Activated naive CD8-positive, alpha-beta T cell treated with anti-CD3 and anti-CD28 coated beads, Interleukin-2, amount 10 ng/mL, durations not matched to agents 7 days and 5 days (primary cell): Measurements from ENCODE around the gene KIAA0513. TPM values are rescaled to one million over a fixed set of nuclear protein-coding genes. Genes with fewer than 3 reads are reported as not detected.

ENCODE experiments used
- ATAC-seq: fragments of 150-1000 bp; cut with Tn5 transposase; one replicate; pipeline ENCODE4 v1.10.0; 2021; ENCODE audit warnings: low read depth, moderate library complexity
- POLR2A ChIA-PET: fragments of 350-600 bp; sonication (Branson Sonifier 250); formaldehyde crosslinking; loops from one replicate; lab custom pipeline; 2021; ENCODE audit warnings: antibody characterized with exemption; lab: Charles Lee
- DNase-seq: peaks from one replicate; pipeline ENCODE4 v3.0.0; 2021
- H3K27ac Mint-ChIP-seq: one replicate; pipeline ENCODE4 v1.8.0; 2022; ENCODE audit warnings: mild to moderate bottlenecking, mixed read lengths
- H3K27me3 Mint-ChIP-seq: one replicate; pipeline ENCODE4 v1.8.0; 2022; ENCODE audit warnings: mild to moderate bottlenecking, moderate library complexity, mixed read lengths
- H3K36me3 Mint-ChIP-seq: one replicate; pipeline ENCODE4 v1.8.0; 2021; ENCODE audit warnings: mild to moderate bottlenecking, mixed read lengths
- H3K4me1 Mint-ChIP-seq: one replicate; pipeline ENCODE4 v1.8.0; 2021; ENCODE audit warnings: mixed read lengths
- H3K4me3 Mint-ChIP-seq: one replicate; pipeline ENCODE4 v1.8.0; 2022; ENCODE audit warnings: mild to moderate bottlenecking, moderate library complexity, mixed read lengths
- H3K9me3 Mint-ChIP-seq: one replicate; pipeline ENCODE4 v1.8.0; 2021; ENCODE audit warnings: mixed read lengths
- total RNA-seq, 2 experiments: library from RNA; stranded (reverse); gene quantifications; one replicate each; pipeline ENCODE4 v1.2.3, GENCODE V29; 2021

KIAA0513 gene
- total RNA-seq, 2 experiments from 2014 or later: 11.6 to 13.9 TPM

DNA sequence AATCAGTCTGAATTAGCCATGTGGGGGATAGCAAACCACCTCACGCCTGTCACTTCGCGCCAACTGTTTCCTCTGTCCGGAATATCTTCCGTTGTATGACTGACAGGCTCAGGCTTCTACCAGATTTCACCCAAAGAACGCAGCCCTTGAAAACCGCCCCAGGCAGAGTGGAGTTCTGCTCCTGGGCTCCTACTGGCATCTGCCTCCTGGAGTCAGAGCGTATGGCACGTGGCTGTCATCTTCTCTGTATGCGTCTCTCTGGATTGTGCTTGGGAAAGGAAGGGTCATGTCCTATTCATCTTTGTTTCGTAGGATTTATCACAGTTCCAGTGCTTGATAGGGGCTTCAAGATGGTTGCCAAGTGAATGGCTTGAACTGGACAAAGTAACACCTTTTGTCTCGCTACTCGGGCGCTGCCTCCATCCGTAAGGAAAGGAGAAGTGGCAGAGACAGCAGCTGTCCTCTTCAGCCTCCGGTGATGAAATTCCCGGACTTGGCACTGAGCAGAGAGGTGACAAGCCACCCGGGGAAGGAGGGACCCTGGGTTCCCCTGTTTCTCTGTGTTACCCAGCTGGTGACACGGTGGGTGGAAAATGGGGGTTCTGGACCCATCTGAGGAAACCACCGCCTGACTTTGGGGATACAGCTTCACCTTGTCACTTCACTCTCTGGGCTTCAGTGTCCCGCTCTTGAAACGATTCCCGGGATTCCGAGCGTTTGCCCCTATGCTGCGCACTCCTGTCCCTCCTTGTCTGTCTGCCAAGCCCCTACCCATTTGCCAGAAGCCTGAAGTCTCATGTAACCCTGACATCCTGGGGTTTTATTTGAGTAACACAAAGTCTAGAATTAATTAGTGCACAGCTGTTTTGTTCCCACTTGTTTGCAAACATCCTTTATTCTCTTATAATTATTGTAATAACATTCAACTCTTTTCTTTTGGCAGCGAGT is 13.9 kb downstream of the KIAA0513 start:
- Mint-ChIP-seq H3K27me3 (no peaks in the 10 kb centered on the region), H3K9me3 (no peaks in the 10 kb centered on the region), H3K36me3 (no peaks in the 10 kb centered on the region), H3K4me3 (no peak overlapping the region), H3K27ac (no peak overlapping the region), H3K4me1 (no peaks in the 10 kb centered on the region)
- ATAC-seq: no peak
- DNase-seq: no peak
- POLR2A ChIA-PET: no interaction called here

DNA sequence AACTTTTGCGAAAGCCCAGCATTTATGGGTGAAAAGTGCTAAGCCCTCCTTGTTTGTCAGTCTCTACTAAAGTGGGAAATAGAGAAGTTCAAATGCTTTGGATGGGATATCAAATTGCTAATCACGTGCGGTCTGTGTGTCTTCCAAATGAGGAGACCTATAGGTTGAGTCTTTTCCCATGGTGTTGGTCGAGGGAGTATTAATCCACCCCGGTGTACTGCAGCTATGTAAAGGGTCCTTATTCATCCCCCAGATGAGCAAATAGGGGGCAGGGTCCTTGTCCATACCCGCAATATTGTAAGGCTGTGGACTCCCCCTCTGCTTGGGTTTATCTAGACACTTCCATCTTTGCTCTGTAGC is 14.6 kb downstream of the KIAA0513 start:
- DNase-seq (no peak), ATAC-seq (no peak)
- POLR2A ChIA-PET: no interaction called here
- no peaks in the 10 kb centered on the region for H3K27me3 Mint-ChIP-seq
- H3K27ac Mint-ChIP-seq: no peak overlapping the region
- H3K4me3 Mint-ChIP-seq: no peak overlapping the region
- peaks cover 2% of the 10 kb centered on the region for H3K36me3 Mint-ChIP-seq
- no peaks in the 10 kb centered on the region for H3K9me3 Mint-ChIP-seq
- H3K4me1 Mint-ChIP-seq: peaks cover 6% of the 10 kb centered on the region

DNA sequence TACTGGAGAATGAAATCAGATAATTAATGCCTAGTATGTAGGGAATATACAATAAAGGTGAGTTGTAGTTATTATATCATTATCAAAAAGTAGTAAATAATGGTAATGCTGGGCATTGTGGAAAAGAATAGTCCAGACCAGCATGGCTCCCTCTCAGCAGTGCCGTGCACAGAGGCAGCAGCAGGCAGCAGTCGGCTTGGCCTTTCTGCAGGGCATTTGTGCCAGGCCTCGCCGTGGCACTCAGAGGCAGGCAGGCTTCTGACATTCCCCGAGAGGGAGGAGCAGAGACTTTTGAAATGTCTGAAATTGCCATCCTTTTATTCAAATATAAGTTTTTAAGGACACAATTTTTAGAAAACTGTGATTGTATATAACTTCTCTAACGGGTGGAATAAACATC is 15.0 kb downstream of the KIAA0513 start:
- no peaks in the 10 kb centered on the region for H3K9me3 Mint-ChIP-seq
- H3K27ac Mint-ChIP-seq: no peak overlapping the region

DNA sequence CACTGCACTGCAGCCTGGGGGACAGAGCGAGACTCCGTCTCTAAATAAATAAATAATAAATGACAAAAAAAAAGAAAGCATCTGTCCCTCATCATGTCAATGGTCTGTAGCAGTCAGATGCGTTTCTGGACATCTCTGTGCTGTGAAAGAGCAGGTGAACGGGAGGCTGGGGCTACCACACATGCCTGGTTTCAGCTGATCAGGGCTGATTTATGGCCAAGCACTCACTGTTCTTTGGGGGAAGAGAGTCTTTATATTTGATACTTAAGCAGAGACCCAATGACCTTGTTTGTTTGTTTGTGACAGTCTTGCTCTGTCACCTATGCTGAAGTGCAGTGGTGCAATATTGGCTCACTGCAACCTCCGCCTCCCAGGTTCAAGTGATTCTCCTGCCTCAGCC is 17.5 kb downstream of the KIAA0513 start:
- ATAC-seq (no peak), DNase-seq (no peak)
- POLR2A ChIA-PET: no interaction called here
- H3K9me3 Mint-ChIP-seq: no peaks in the 10 kb centered on the region
- H3K4me1 Mint-ChIP-seq: peaks cover 10% of the 10 kb centered on the region
- no peaks in the 10 kb centered on the region for H3K27me3 Mint-ChIP-seq
- no peak overlapping the region for H3K27ac Mint-ChIP-seq
- H3K4me3 Mint-ChIP-seq: no peak overlapping the region
- peaks cover 2% of the 10 kb centered on the region for H3K36me3 Mint-ChIP-seq

More for the DNA sequence above, 15.0 kb downstream of the KIAA0513 start:
- peaks cover 7% of the 10 kb centered on the region for H3K4me1 Mint-ChIP-seq
- DNase-seq: no peak
- peaks cover 2% of the 10 kb centered on the region for H3K36me3 Mint-ChIP-seq
- H3K27me3 Mint-ChIP-seq: no peaks in the 10 kb centered on the region
- ATAC-seq: no peak
- H3K4me3 Mint-ChIP-seq: no peak overlapping the region
- POLR2A ChIA-PET: no interaction called here

DNA sequence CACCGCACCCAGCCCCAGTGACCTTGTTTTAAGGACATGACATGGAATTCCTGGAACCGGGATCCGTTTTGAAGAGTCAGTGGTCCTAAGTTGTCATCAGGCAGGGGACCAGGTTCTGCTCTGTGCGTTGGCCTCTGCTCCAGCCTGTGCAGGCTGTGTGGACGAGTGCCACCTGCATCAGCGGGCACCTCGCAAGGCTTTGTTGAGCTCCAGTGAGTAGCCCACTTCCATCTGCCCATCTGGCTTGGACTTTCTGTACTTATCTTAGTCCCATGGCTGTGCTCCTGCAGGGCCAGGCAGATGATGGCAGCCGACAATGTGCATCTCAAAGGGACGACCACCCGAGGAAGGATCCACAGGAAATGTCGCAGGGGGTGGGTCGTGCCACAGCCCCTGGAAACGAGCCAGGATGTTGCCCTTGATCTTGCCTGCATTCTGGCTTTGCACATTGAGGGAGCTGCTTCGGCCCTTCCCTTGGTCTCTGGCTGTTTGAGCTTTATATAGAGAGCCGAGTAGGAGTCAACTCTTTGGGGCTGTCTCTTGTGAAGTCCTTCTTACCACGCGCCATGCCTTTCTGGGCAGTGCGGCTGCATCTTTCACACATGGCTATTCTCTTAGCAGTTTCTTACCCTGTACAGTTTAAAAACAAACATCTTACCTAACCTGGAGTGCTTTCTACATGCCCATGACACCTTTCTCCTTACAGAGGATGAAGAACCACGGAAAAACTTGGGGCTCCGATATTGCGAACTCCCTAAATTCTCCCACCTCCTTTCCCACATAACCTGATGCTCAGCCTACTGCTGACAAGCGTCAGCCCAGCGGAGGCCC is 18.3 kb downstream of the KIAA0513 start:
- no peaks in the 10 kb centered on the region for H3K27me3 Mint-ChIP-seq
- POLR2A ChIA-PET: interaction anchor here (2.0 to 2.7 kb wide), 2 partner anchors 10 to 18 kb away, joined by 10 to 12 read pairs; partner anchors contain the start of gene KIAA0513
- H3K36me3 Mint-ChIP-seq: peaks cover 2% of the 10 kb centered on the region
- no peak for ATAC-seq
- DNase-seq: no peak
- no peaks in the 10 kb centered on the region for H3K9me3 Mint-ChIP-seq
- no peak overlapping the region for H3K4me3 Mint-ChIP-seq
- H3K27ac Mint-ChIP-seq: no peak overlapping the region
- peaks cover 10% of the 10 kb centered on the region for H3K4me1 Mint-ChIP-seq

DNA sequence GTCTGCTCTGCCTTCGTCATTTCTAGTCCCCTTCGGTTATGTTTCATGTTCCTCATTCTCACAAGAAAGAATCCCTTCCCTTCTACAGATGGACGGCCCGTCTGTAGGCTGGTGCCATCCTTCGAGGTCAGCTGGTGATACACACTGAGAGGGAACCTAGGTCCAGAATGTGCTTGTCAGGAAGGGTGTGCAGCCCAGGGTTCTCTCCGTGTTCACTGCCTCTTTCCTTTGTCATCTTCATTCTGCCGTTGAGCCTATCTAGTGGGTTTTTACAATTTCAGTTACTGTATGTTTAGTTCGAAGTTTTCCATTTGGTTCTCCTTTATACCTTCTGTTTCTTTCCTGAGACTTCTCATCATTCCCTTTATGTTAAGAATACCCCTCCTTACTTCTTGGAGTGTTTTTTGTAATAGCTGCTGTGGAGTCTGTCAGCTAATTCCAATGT is 18.9 kb downstream of the KIAA0513 start:
- ATAC-seq (no peak), DNase-seq (no peak)
- no peaks in the 10 kb centered on the region for H3K27me3 Mint-ChIP-seq
- no peak overlapping the region for H3K27ac Mint-ChIP-seq
- peaks cover 2% of the 10 kb centered on the region for H3K36me3 Mint-ChIP-seq
- no peaks in the 10 kb centered on the region for H3K9me3 Mint-ChIP-seq
- peaks cover 10% of the 10 kb centered on the region for H3K4me1 Mint-ChIP-seq
- POLR2A ChIA-PET: interaction anchor here (2.0 to 2.7 kb wide), 2 partner anchors 9 to 19 kb away, joined by 10 to 12 read pairs; partner anchors contain the start of gene KIAA0513
- H3K4me3 Mint-ChIP-seq: no peak overlapping the region

DNA sequence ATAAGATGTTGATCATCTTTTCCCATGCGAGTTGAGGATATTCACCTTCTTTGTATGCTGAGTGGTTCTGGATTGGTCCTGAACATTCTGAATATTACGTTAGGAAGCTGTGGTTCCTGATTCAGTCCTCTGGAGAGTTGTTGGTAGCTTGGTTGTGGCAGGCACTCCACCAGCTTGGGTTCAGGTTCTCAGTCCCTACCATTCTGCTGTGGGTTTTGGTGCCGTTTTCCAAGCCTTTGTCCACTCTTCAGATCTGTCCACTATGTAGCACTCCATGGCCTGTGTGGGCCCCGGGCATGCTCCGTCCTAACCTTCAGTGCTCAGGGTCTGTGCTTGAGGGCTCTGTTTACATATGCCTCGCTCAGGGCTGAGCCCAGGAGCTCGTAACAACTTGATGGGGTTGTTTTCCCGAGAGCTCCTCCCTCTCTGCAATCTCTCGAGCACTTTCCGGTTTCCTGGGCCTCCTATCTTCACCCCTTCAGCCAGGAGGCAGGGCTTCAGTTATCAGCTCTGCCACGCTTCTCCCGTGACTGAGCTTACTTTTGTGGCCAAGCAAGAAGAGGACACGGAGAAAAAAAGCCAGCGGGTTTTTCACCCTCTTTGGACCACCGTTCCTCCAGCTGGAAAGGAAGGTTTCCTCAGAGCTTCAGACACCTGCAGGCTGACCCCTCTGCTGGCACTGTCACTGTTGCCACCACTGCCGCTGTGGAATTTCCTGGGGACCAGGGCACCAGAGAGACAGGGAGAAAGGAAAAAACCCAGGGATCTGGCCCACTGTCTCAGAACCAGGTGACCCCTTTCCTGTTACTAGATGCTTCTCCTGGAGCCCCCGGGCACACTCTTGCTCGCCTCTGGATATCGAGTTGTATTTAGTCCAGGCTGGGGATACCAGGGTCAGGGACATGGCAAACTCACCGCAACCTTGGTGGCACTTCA is 19.6 kb downstream of the KIAA0513 start:
- H3K36me3 Mint-ChIP-seq: peaks cover 2% of the 10 kb centered on the region
- peak overlapping the region; percentile 75 for H3K27ac Mint-ChIP-seq
- ATAC-seq (peak; percentile 83), DNase-seq (no peak)
- H3K4me1 Mint-ChIP-seq: peaks cover 10% of the 10 kb centered on the region
- POLR2A ChIA-PET: interaction anchor here (2.0 to 2.7 kb wide), 2 partner anchors 9 to 19 kb away, joined by 10 to 12 read pairs; partner anchors contain the start of gene KIAA0513
- no peaks in the 10 kb centered on the region for H3K9me3 Mint-ChIP-seq
- H3K4me3 Mint-ChIP-seq: peak overlapping the region; percentile 58
- H3K27me3 Mint-ChIP-seq: no peaks in the 10 kb centered on the region

DNA sequence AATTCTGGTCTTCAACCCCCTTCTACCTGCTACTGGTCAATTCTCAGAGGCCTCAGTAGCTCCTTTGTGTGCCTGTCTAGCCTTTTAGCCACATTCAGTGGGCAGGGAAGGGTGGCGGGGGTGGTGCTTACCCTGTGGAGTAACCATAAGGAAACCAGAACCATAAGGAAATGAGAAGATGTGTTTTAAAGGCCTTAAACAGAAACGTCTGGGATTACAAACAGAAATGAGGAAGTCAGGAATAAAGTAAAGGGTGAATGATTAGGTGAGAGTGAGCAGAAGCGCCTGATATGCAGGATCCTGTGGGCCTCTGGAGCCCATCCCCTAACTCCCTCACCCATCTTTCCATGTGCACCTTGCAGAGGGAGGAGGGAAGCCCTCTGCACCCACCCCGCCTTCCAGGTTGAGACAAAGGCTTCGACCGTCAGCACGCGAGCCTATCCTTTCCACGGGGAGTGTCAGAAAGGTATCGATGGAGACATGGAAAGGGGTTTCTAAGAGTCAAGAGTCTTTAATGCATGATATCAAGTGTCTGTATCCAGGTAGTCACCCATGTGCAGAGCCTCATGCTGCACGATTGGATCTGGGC is 20.4 kb downstream of the KIAA0513 start:
- no peaks in the 10 kb centered on the region for H3K27me3 Mint-ChIP-seq
- DNase-seq (no peak), ATAC-seq (no peak)
- peaks cover 2% of the 10 kb centered on the region for H3K36me3 Mint-ChIP-seq
- peak overlapping the region; percentile 48 for H3K27ac Mint-ChIP-seq
- POLR2A ChIA-PET: interaction anchor here (2.0 to 2.7 kb wide), 2 partner anchors 8 to 20 kb away, joined by 10 to 12 read pairs; partner anchors contain the start of gene KIAA0513
- peaks cover 10% of the 10 kb centered on the region for H3K4me1 Mint-ChIP-seq
- H3K9me3 Mint-ChIP-seq: no peaks in the 10 kb centered on the region
- H3K4me3 Mint-ChIP-seq: peak overlapping the region; percentile 58

DNA sequence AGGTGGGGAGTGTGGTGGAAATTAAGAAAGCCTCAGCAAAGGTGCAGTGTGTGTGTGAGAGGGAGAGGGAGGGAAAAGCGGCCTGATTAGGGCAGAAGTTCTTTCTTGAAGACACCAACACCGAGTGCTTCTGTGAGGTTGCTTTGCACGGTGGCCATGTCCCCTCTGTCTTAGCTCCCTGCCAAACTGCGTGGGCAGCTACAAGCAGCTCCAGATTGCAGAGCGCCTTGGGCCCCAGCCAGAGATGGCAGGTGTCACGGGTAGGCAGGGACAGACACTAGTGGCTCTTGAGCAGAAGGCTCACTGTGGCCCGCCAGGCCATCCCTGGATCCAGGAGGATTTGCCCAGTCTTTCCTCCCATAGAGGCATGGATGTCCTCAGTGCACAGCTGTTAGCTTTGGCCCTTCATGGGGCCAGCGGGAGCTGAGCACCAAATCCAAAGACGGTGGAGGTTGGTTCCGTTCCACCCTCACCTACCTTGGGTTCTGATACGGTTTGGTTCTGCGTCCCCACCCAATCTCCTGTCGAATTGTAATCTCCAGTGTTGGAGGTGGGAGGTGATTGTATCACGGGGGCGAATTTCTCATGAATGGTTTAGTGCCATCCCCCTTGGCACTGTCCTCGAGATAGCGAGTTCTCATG is 21.4 kb downstream of the KIAA0513 start:
- ATAC-seq: no peak
- no peak for DNase-seq

DNA sequence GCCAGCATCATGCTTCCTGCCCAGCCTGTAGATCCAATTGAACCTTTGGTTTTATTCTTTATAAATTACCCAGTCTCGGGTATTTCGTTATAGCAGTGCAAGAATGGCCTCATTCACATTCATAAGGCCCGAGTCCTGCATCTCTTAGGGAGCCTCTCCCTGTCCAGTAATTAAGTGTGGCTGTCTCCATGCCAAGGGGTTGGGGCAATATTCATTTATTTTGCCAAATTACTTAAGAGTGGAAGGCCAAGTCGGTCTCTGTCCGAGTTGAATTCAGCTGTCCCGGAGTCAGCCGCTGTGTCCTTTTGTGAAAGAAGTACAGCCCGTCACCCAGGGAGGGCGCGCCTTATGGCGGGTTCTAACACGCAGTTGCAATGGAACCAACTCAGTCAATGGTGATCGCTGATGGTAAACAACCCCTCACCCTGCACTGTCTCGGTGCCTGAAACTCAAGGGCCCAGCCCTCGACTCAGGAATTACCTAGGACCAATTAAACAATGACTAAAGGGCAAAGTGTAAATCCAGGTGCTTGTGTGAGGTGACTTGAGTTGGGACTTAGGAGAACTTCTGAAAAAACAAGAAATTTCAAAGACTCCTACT is 22.2 kb downstream of the KIAA0513 start:
- DNase-seq: no peak
- ATAC-seq: no peak
- no peaks in the 10 kb centered on the region for H3K27me3 Mint-ChIP-seq
- peaks cover 10% of the 10 kb centered on the region for H3K4me1 Mint-ChIP-seq
- H3K9me3 Mint-ChIP-seq: no peaks in the 10 kb centered on the region
- no peak overlapping the region for H3K27ac Mint-ChIP-seq
- no peak overlapping the region for H3K4me3 Mint-ChIP-seq
- H3K36me3 Mint-ChIP-seq: peaks cover 2% of the 10 kb centered on the region
- POLR2A ChIA-PET: no interaction called here

More for the DNA sequence above, 21.4 kb downstream of the KIAA0513 start:
- Mint-ChIP-seq H3K27ac (no peak overlapping the region), H3K4me1 (peaks cover 10% of the 10 kb centered on the region), H3K4me3 (no peak overlapping the region), H3K27me3 (no peaks in the 10 kb centered on the region), H3K9me3 (no peaks in the 10 kb centered on the region), H3K36me3 (peaks cover 2% of the 10 kb centered on the region)
- POLR2A ChIA-PET: no interaction called here

DNA sequence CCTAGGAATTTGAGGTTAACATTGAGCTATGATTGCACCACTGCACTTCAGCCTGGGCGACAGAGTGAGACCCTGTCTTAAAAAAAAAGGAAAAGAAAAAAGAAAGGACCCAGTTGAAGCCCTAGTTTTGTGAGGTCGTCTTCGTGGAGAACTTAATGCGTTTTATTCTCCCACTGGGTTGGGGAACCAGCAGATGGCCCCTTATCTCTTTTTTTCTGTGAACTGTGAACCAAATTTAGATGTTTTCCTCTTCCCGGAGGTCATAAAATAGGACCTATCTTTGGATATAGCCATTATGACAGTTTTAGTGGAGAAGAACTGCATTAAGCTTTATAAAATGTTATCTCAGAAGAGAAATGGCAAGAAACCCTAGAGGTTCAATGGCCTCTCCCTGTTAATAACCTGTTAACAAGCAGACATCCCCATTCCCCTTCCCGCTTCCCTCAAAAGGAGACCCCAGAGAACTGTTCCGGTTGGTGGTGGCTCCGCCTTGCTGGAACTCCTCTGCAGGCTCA is 23.5 kb downstream of the KIAA0513 start:
- POLR2A ChIA-PET: interaction anchor here (1.6 kb wide), 1 partner anchor 10 kb away, joined by 3 read pairs; no protein-coding TSS in a partner anchor
- H3K27ac Mint-ChIP-seq: no peak overlapping the region
- no peaks in the 10 kb centered on the region for H3K9me3 Mint-ChIP-seq
- DNase-seq (no peak), ATAC-seq (no peak)
- no peak overlapping the region for H3K4me3 Mint-ChIP-seq
- H3K4me1 Mint-ChIP-seq: peaks cover 22% of the 10 kb centered on the region
- H3K36me3 Mint-ChIP-seq: peaks cover 2% of the 10 kb centered on the region
- no peaks in the 10 kb centered on the region for H3K27me3 Mint-ChIP-seq
